VCaP (cell line): ENCODE results near the gene ABCC11.

Experiments
- H3K27ac ChIP-seq: fragments of 450-650 bp; 2 replicates; pipeline ENCODE4 v1.5.1; 2017
- TF ChIP-seq, protein P1 (sequence below): fragments of 450-650 bp; conservative IDR thresholded peaks from 2 replicates; pipeline ENCODE4 v1.5.1; 2017; ENCODE audit warnings: mild to moderate bottlenecking, moderate library complexity

The ABCC11 gene

DNA sequence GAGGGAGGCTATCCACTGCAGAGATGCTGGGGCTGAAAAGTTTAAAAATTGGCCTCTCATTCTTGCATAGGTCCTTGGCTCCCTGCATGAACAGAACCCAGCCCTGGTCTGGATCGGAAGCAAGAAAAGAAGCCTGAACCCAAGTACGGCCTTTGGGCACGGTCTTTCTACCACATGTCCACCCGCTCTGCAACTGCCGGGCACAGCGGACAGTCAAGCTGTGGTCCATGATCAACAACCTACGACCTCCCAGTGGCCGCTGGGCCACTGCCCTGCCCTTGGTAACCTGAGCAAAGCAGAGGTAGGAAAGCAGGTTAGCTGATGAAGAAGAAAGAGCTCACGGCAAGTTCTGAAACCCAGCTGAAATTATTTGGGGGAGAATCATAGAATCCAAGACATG lies 95.1 kb downstream of the ABCC11 start:
- TF ChIP-seq, protein P1, sequence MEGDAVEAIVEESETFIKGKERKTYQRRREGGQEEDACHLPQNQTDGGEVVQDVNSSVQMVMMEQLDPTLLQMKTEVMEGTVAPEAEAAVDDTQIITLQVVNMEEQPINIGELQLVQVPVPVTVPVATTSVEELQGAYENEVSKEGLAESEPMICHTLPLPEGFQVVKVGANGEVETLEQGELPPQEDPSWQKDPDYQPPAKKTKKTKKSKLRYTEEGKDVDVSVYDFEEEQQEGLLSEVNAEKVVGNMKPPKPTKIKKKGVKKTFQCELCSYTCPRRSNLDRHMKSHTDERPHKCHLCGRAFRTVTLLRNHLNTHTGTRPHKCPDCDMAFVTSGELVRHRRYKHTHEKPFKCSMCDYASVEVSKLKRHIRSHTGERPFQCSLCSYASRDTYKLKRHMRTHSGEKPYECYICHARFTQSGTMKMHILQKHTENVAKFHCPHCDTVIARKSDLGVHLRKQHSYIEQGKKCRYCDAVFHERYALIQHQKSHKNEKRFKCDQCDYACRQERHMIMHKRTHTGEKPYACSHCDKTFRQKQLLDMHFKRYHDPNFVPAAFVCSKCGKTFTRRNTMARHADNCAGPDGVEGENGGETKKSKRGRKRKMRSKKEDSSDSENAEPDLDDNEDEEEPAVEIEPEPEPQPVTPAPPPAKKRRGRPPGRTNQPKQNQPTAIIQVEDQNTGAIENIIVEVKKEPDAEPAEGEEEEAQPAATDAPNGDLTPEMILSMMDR: no peak
- no peak overlapping the region for H3K27ac ChIP-seq

DNA sequence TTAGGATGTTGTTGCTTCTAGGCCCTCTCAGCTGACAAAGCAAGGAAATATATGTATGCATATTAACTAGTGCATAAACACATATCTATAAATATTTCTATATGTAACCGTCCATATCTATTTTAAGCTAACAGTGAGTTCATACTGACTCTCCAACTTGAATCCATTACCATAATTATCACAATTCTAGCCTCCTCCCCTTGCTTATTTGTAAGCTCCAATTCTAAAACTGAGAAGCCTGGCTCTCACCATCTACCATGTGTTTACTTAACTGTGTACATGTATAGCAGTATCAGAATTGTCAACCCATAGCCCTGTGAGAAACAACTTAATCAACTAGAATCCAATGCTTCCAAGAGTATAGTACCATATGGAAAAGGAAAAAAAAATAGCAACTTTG lies 96.6 kb downstream of the ABCC11 start:
- TF ChIP-seq, protein P1: no peak
- H3K27ac ChIP-seq: no peak overlapping the region

DNA sequence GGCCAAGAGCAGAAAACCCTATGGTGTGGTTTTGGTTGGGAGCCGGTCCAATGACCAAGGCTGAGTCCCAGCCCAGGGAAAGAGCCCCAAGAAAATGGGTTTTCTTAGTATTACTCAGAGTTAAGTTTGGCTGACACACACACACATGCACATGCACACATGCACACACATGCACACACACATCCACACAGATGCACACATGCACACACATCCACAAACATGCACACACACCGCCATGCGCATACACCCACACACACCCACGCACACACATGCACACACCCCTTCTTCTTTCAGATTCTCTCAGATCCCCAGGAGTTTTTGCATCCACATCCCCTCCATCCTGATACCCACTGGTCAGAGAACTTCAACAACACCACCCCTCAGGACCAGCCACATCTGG lies 100.6 kb downstream of the ABCC11 start:
- TF ChIP-seq, protein P1: no peak

DNA sequence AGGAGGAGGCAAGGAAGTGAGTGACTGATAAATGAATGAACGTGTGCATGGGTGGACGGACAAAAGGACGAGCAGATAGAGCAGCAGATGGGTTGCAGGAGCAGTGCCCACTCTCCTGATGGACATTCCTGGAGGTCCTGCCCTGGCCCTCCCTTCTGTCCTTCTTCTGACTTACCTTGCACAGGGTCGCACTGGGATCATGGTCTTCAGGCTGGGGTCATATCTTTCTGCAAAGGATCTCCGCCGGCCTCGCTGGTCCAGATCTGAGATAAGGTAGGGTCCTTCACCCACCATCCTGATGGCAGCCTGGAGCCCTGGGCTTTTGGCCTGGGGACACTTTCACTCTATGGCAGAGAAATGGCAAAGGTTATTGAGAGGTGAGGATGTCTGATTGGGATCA lies 101.2 kb downstream of the ABCC11 start:
- TF ChIP-seq, protein P1: no peak
- no peak overlapping the region for H3K27ac ChIP-seq

More for the DNA sequence above, 100.6 kb downstream of the ABCC11 start:
- no peak overlapping the region for H3K27ac ChIP-seq

DNA sequence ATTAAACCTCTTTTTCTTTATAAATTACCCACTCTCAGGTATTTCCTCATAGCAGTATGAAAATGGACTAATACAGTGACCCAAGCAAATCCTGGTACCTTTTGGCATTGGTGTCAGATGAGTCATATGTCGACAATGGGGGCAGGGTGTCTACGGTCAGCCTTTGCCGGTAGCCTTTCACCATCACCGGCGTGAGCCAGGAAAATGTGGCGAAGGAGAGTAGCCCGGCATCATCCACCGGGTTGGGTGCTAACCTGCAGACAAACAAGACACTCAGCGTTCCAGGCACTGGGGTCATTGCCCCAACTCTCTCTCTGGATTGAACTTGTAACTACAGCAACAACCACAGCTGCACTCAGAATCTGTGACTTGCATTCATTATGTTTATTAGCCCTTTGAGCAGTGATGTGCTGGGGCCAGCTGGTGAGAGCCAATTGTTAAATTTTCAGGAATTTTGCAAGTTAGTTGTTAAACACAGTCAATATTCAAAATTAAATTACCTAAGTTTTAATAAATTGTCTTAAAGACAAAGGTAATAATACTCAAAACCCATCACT lies 103.4 kb downstream of the ABCC11 start:
- no peak overlapping the region for H3K27ac ChIP-seq
- TF ChIP-seq, protein P1: no peak

DNA sequence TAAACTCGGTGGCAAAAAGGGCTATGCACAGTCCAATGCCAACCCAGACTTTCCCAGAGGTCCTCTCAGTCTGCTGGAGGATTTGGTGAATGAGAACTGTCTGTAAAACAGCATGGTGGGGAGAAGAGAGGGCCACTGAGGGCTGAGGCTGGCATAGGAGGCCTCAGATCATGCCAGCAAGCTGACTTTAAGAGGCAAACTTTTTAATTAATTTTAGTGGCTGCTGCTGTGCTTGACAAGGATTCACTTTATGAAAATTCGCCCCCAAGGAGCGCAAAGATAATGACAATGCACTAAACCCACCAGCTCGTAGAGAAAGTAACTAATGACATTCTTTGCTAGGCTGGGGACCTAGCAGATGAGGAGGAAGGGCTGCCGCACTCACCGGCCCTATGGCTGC lies 106.5 kb downstream of the ABCC11 start:
- TF ChIP-seq, protein P1: no peak
- no peak overlapping the region for H3K27ac ChIP-seq

DNA sequence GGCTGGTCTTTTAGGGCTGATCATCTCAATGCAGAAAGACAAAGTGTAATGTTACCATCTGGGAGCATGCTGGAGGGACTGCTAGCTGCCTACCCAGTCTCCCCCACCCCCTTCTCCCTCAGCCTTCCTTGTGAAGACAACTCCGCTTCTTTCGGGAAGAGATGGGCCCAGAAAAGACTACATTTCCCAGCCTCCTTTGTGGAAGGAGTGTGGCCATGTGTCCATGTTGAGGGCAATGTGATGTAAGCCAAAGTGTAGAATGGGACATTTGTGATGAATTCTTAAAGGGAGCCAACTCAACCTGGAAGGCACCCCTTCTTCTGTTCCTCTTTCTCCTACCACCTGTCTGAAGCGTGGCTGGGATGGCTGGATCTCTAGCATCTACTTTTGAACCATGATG lies 107.8 kb downstream of the ABCC11 start:
- no peak overlapping the region for H3K27ac ChIP-seq
- TF ChIP-seq, protein P1: no peak
